GM21423 (cell line): Measurements from ENCODE around the gene TP53TG5.

Experiments used
- ATAC-seq: cut with Tn5 transposase; IDR thresholded peaks from one replicate; pipeline ENCODE4 v1.9.1; 2021; ENCODE audit warnings: mild to moderate bottlenecking, moderate library complexity; ENCODE audit not compliant: unreplicated experiment

Gene TP53TG5

DNA sequence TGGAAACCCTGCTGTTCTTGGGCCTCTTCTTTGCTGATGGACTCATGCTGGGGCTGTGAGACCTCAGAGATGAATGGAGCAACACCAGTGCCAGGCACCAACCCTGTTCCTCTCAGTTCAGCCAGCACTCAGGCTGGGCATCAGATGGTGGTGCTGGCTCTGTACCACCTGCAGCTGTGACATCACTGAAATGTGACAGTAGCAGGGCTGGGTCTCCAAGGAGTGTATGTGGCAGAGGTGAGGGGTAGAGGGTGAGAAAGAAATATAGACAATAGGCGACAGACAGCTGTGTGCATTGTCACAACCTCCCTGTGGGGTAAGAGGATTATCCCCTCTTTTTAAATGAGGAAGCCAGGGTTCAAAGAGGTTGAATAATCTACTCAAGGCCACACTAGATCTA lies at the start of gene TP53TG5:
Gene TP53TG5, minus strand, starts transcription at position 135 of the 400 bp plus-strand sequence. Its CDS starts 89 bp downstream, at position 46.
- ATAC-seq = no peak

- ATAC-seq = no peak
Observed at GRCh38 chr20:45427236-45428149, 49.4 kb upstream of the TP53TG5 start.

DNA sequence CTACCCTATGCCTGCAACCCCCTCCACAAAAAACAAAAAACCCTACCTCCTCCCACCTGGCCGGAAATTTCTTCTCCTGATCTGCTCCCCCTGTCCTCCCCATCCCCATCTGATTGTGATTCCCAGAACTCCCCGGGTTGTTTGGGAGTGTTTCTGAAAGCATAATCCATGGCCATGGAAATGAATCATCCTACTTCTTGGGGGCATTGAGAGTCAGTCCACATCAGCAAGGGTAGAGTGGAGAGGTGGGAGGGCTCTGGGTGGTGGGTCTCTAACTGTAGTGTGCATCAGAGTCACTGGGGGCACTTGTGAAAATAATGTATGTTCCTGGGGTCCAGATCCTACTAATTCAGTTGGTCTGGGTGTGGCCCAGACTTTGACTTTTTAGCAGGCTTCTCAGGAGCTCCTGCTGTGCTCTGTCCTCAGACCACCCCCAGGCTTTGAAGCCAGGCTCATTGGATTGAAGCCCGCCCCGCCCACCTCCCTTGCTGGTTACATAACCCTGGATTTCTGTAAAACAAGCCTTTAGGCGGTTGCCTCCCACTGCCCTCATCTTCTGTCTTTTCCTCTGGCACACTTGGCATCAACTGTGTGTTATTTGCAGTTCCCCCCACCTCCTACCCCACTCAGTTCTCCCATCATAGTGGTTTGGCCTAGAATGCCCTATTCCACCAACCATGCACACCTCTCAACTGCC lies 48.3 kb upstream of the TP53TG5 start:
- ATAC-seq = no peak

GRCh38 chr20:45425561-45425960 lies 47.4 kb upstream of the TP53TG5 start:
- no peak for ATAC-seq

GRCh38 chr20:45423700-45424099 lies 45.6 kb upstream of the TP53TG5 start:
- no peak for ATAC-seq

DNA sequence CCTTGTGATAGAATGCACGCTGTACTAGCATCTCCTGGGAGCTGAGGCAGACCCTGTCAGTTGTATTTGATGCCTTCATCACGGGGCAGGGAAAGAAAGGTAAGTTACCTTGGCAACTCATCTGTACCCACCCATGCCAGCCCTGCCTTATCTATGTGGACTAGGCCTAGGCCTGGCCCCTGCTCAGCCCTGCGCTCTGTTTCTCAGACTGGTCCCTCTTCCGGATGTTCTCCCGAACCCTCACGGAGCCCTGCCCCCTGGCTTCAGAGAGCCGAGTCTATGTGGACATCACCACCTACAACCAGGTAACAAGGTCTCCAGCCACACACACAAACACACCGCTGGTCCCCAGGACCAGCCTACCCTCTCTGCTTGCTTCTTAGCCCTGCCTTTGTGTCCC lies 42.0 kb upstream of the TP53TG5 start:
- ATAC-seq = no peak

DNA sequence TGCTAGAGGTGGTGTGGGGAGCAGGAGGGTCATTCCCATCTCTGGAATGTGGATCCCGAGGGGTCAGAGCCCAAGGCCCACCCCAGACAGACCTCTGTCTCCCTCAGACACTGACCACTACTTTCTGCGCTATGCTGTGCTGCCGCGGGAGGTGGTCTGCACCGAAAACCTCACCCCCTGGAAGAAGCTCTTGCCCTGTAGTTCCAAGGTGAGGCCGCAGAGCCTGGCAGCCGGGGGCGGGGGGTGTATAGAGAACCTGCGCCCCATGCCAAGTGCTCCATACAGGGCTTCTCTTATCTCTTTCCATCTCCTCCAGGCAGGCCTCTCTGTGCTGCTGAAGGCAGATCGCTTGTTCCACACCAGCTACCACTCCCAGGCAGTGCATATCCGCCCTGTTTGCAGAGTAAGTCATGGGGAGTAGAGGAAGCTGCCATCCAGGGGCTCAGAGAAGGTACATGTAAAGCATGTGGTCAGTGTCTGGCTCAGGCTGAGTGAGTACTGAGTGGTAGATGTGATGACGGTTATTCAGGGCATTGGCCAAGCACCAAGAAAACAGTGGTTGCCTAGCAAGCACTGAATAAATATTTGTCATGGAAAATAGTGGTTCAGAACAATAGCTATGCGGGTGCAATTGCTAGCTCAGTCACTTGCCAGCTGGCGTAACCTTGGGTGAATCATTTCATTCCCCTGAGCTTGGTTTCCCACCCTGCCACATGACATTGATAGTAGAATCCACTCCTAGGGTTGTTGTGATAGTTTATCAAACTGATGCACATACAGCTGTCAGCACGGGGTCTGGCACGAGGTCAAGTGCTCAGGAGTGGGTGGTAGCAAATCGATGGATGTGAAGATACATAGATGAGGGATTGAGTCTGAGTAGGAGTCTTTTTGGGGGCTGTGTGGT lies 41.3 kb upstream of the TP53TG5 start:
- ATAC-seq = peak; percentile 68

DNA sequence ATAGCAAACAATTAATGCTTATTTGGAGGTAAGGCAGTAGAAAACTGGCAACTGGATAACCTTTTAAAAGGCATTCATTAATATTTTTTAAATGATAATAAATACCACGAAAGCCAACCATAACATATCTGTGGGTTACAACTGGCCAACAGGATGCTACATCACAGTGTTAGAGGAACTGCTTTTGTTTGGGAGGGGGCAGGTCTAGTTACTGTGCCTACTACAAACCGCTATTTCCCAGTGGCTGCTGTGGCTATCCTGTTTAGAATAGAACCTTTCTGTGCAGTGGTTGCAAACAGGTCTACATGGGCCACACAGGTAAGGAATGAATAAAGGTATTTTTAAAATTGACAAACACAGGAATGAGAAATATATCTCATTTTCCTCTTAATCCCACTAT lies 38.8 kb upstream of the TP53TG5 start:
- no peak for ATAC-seq

- ATAC-seq = peak; percentile 47
Observed at GRCh38 chr20:45415822-45416637, 37.9 kb upstream of the TP53TG5 start, which contains the start of gene PIGT. Gene PIGT (plus strand): TSS chr20:45416141. CDS start chr20:45416157, 16 bp downstream.

GRCh38 chr20:45413479-45413878 lies 35.4 kb upstream of the TP53TG5 start:
- no peak for ATAC-seq

- ATAC-seq = no peak
Observed at GRCh38 chr20:45412653-45413052, 34.5 kb upstream of the TP53TG5 start.

GRCh38 chr20:45410887-45411286 lies 32.8 kb upstream of the TP53TG5 start:
- ATAC-seq = no peak

DNA sequence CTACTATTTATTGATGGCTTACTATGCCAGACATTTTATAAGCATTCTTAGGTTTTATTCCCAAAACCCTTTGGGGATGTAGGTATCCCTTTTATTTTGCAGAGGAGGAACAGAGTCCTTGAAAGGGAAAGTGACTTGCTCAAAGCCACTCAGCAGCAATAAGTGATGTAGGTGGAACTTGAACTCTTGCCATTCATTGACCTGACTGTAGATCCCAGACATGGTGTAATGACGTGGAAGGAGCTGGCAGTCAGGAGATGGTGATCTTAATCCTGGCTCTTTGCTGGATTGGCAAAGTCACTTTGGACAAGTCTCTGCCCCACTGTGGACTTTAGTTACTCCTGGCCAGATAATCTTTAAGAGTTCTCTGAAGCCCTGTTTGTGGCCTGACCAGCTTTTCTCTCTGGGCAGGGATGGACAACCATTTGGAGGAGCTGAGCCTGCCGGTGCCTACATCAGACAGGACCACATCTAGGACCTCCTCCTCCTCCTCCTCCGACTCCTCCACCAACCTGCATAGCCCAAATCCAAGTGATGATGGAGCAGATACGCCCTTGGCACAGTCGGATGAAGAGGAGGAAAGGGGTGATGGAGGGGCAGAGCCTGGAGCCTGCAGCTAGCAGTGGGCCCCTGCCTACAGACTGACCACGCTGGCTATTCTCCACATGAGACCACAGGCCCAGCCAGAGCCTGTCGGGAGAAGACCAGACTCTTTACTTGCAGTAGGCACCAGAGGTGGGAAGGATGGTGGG lies 31.6 kb upstream of the TP53TG5 start:
- ATAC-seq = no peak

GRCh38 chr20:45408646-45409213 lies 30.6 kb upstream of the TP53TG5 start:
- no peak for ATAC-seq

GRCh38 chr20:45407783-45408645 lies 29.9 kb upstream of the TP53TG5 start, which contains the start of gene DBNDD2:
Gene DBNDD2 (plus strand): TSS chr20:45408289. CDS start chr20:45408468, 179 bp downstream.
- ATAC-seq = no peak

GRCh38 chr20:45407067-45407745 lies 29.1 kb upstream of the TP53TG5 start:
- ATAC-seq = no peak
